ENCODE data around the gene RBM34.
"Not testable (repeated sequence)": the region's sequence is repeated elsewhere in the genome, so short reads cannot be mapped to it uniquely, and the experiment has no call there.

RBM34 gene

GRCh38 chr1:235091319-235092044, 69.6 kb downstream of the RBM34 start:
- DNase-seq = not testable (repeated sequence)

- no peak for DNase-seq
These were observed 70.5 kb downstream of the RBM34 start for GRCh38 chr1:235090406-235091069.

GRCh38 chr1:235088907-235089306, 72.1 kb downstream of the RBM34 start:
- DNase-seq = no peak

DNA sequence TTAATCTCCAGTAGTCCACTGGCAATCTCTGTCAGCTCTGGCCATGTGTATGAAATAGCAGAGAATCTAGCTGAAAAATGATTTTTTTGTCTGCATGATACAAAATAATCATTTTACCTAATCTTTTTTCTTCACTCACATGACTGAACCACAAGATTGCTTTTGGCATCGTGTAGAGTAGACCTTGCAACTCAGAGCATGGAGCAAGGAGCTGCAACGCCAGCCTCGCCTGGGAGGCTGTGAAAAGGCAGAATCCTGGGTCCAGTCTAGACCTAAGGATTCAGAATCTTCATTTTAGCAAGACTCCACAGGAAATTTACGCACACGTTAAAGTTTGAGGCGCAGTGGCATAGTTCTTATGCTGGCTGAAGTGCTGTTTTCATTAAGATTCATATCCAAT, 72.6 kb downstream of the RBM34 start:
- no peak for DNase-seq

- no peak for DNase-seq
These were observed 73.1 kb downstream of the RBM34 start for GRCh38 chr1:235087906-235088305.

DNA sequence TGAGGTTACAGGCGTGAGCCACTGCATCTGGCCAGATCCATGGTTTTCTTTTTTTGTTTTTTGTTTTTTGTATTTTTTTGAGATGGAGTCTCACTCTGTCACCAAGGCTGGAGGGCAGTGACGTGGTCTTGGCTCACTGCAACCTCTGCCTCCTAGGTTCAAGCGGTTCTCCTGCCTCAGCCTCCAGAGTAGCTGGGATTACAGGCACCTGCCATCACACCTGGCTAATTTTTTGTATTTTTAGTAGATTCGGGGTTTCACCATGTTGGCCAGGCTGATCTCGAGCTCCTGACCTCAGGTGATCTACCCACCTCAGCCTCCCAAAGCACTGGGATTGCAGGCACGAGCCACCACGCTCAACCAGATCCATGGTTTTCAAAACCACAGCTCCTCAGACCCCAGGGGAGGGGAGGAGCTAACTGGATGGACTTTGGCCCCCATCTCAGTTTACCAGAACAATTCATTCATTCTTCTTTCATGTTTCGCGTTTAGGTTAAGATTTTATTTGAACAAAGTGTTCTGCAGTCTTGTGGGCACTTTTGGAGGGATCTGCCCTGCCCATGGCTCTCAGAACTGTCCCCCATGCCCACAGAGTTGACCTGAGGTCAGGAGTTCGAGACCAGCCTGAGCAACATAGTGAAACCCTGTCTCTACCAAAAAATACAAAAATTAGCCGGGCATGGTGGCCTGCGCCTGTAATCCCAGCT, 75.5 kb downstream of the RBM34 start:
- DNase-seq = not testable (repeated sequence)
